ENCODE data around the gene TLCD5. TPM values are rescaled to one million over a fixed set of nuclear protein-coding genes. Genes with fewer than 3 reads are reported as not detected.

The TLCD5 gene
- total RNA-seq, 1 experiment from 2014 or later, result 7.1 TPM

- no CpG with 5 or more reads among the region's 7 CpGs for WGBS (ENCODE audit: extremely low coverage, insufficient read length, low lambda C conversion rate)
- Histone ChIP-seq H2BK15ac (ENCODE audit: low read depth, low read length) (no peak overlapping the region), H3K23ac (ENCODE audit: insufficient read length, low read depth, low read length) (no peak overlapping the region), H2AK5ac (ENCODE audit: insufficient read length, low read length) (no peak overlapping the region), H3T11ph (ENCODE audit: low read length) (no peak overlapping the region), H3K18ac (ENCODE audit: insufficient read length, low read depth, low read length) (no peak overlapping the region), H4K20me1 (ENCODE audit: control insufficient read depth, insufficient read depth, insufficient read length) (no peaks in the 10 kb centered on the region), H3K79me1 (ENCODE audit: insufficient read depth, low read depth, low read length, poor library complexity, severe bottlenecking) (no peaks in the 10 kb centered on the region), H3K9ac (ENCODE audit: extremely low read depth, insufficient read length, low read length) (no peak overlapping the region), H3K14ac (ENCODE audit: insufficient read depth, low read length) (no peak overlapping the region), H3K27me3 (ENCODE audit: insufficient read depth, low read length) (no peaks in the 10 kb centered on the region), H3K27ac (ENCODE audit: insufficient read length, low read depth, low read length) (no peak overlapping the region), H3K23me2 (ENCODE audit: insufficient read length, low read depth, low read length, poor library complexity, severe bottlenecking) (no peaks in the 10 kb centered on the region), H2AFZ (ENCODE audit: low read length) (no peak overlapping the region), H3K79me2 (ENCODE audit: insufficient read depth, low read length) (no peaks in the 10 kb centered on the region), H2BK20ac (ENCODE audit: low read depth, low read length, poor library complexity, severe bottlenecking) (no peak overlapping the region), H2BK12ac (ENCODE audit: insufficient read length, low read depth, low read length) (no peak overlapping the region), H4K8ac (replicated peaks; ENCODE audit: insufficient read length, low read depth, low read length) (no peak overlapping the region), H4K5ac (ENCODE audit: insufficient read length, low read depth, low read length) (no peak overlapping the region), H2BK5ac (ENCODE audit: insufficient read length, low read length) (no peak overlapping the region), H3K4ac (ENCODE audit: low read depth, low read length) (no peak overlapping the region), H3K4me2 (ENCODE audit: insufficient read depth, insufficient read length, low read length) (no peak overlapping the region), H3K56ac (ENCODE audit: insufficient read length, low read depth, low read length) (no peak overlapping the region), H4K91ac (ENCODE audit: insufficient read length, low read depth, low read length) (no peak overlapping the region), H3K4me1 (ENCODE audit: insufficient read depth, low read length) (no peaks in the 10 kb centered on the region; the same call in 1 of the 2 replicates), H3K9me3 (ENCODE audit: control insufficient read depth, low read depth, low read length) (no peaks in the 10 kb centered on the region), H2BK120ac (ENCODE audit: low read depth, low read length, poor library complexity, severe bottlenecking) (no peak overlapping the region)
- Mint-ChIP-seq H3K9me3 (no peaks in the 10 kb centered on the region), H3K27ac (no peak overlapping the region; a peak in 1 of 7 replicates), H3K27me3 (ENCODE audit: low read depth) (peaks cover 7% of the 10 kb centered on the region; the same call in 1 of the 2 replicates), H3K4me3 (no peak overlapping the region), H3K4me1 (peaks cover 11 to 12% of the 10 kb centered on the region in 2 experiments), H3K36me3 (ENCODE audit: insufficient read depth in 1 of 3, low read depth in 3 of 3) (no peaks in the 10 kb centered on the region)
- no peak for DNase-seq
- no peak for TF ChIP-seq CTCF (conservative IDR thresholded peaks at IDR 0.05)
Observed at GRCh38 chr11:120281143-120281795, 43.8 kb upstream of the TLCD5 start.
